IPS DF 6.9 (cell line): ENCODE data around the gene CIDEC.

Experiments used
- DNase-seq: peaks from one replicate; pipeline ENCODE4 v3.0.0-alpha.2; 2013; ENCODE audit warnings: low read depth, low spot score
- H3K27ac ChIP-seq: one replicate; pipeline ENCODE4 v1.5.1; 2013; ENCODE audit warnings: low read length, control low read depth
- H3K27me3 ChIP-seq: 2 replicates; pipeline ENCODE4 v1.6.1; 2013; ENCODE audit warnings: mild to moderate bottlenecking, low read length; ENCODE audit not compliant: control insufficient read depth, insufficient read depth
- H3K36me3 ChIP-seq: 2 replicates; pipeline ENCODE4 v1.6.1; 2013; ENCODE audit warnings: low read length; ENCODE audit not compliant: control insufficient read depth, insufficient read depth
- H3K4me1 ChIP-seq: 2 replicates; pipeline ENCODE4 v1.6.1; 2013; ENCODE audit warnings: low read length; ENCODE audit not compliant: control insufficient read depth, insufficient read depth
- H3K4me3 ChIP-seq: 2 replicates; pipeline ENCODE4 v1.5.1; 2013; ENCODE audit warnings: mild to moderate bottlenecking, low read length
- H3K9me3 ChIP-seq: 2 replicates; pipeline ENCODE4 v1.6.1; 2013; ENCODE audit warnings: low read length, inconsistent platforms; ENCODE audit not compliant: control insufficient read depth, insufficient read depth
- WGBS: extraction: QIAGEN DNeasy Blood & Tissue Kit; methylation state at CpG from one replicate; pipeline ENCODE4 v1.1.7; 2013; ENCODE audit warnings: mixed read lengths, missing lambda C conversion rate; ENCODE audit not compliant: insufficient read length, insufficient coverage; 5-methylcytosine and 5-hydroxymethylcytosine counted together

CIDEC gene

DNA sequence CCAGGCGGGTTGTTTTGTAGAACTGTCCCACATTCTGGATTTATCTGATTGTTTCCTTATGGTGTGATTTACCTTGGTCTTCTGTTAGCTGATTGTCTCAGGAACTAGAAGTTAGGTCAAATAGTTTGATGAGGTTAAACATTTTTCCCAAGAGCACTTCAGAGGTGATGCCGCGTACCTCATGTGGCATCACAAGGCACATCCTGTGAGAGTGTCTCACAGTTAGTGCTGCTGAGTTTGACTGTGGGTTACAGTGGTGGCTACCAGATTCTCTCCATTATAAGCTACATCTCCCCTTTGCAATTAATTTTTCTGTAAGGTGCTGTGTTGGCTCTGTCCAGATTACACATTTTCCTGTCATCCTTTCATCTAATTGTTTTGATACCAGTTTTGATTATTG lies 48.8 kb downstream of the CIDEC start:
- Histone ChIP-seq H3K36me3 (no peaks in the 10 kb centered on the region), H3K4me1 (no peaks in the 10 kb centered on the region), H3K4me3 (no peak overlapping the region), H3K27me3 (no peaks in the 10 kb centered on the region), H3K9me3 (no peaks in the 10 kb centered on the region), H3K27ac (no peak overlapping the region)
- WGBS: no CpG with 5 or more reads among the region's 3 CpGs
- DNase-seq: no peak

DNA sequence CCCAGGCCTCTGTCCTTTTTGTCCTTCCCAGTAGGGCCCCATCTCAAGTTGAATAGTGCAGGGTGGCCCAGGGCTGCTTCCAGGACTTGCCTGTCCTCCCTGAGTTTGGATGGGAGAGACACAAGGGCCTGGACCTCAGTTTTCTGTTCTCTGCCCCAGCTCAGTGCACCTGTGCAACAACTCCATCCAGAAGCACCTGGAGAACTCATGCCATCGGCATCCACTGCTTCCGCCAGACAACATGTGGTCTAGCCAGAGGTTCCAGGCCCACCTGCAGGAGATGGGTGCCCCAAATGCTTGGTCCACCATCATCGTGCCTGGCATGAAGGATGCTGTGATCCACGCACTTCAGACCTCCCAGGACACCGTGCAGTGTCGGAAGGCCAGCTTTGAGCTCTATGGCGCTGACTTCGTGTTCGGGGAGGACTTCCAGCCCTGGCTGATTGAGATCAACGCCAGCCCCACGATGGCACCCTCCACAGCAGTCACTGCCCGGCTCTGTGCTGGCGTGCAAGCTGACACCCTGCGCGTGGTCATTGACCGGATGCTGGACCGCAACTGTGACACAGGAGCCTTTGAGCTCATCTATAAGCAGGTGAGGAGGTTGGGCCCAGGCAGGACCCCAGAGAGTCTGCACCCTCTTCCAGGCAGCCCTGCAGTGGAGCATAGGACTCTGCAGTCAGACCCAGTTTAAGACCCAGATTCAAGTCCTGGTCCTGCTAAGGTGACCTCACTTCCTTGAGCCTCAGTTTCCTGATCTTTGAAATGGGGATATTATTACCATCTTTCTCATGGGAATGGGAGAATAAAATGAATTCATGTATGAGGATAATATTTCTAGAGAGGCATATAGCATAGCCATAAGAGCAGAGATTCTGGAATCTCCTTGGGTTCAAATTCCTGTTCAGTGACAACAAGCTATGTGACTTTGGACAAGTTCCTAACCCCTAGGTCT lies 51.0 kb downstream of the CIDEC start:
- H3K4me1 ChIP-seq: no peaks in the 10 kb centered on the region
- no peaks in the 10 kb centered on the region for H3K9me3 ChIP-seq
- H3K36me3 ChIP-seq: no peaks in the 10 kb centered on the region
- no peak overlapping the region for H3K27ac ChIP-seq
- no CpG with 5 or more reads among the region's 17 CpGs for WGBS
- no peak for DNase-seq
- no peak overlapping the region for H3K4me3 ChIP-seq
- no peaks in the 10 kb centered on the region for H3K27me3 ChIP-seq

- DNase-seq: no peak
Observed at GRCh38 chr3:9826815-9827573, 53.1 kb downstream of the CIDEC start.

DNA sequence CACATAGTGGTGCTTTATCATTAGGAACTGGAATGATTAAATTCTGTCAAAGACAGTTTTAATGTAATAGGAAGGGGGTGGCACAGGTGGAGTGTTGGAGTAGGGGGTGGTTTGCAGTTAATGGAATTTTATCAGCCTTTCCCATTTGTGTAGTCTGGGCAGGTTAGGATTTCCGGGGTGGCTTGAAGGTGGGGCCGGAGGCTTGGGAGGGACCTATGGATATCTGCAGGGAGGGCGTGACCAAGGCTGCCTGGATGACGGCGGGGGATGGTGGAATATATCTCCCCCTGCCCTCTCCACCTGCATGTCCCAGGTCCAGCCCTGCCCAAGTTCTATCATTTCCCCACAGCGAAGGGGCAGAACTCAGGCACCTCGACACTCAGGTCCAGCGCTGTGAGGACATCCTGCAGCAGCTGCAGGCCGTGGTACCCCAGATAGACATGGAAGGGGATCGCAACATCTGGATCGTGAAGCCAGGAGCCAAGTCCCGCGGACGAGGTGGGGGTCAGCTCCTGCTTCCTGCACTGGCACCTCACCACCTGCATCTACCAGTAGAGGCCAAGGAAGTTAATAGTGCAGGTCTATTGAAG lies 54.5 kb downstream of the CIDEC start:
- no peaks in the 10 kb centered on the region for H3K9me3 ChIP-seq
- H3K36me3 ChIP-seq: no peaks in the 10 kb centered on the region
- DNase-seq: no peak
- no peak overlapping the region for H3K27ac ChIP-seq
- H3K4me1 ChIP-seq: no peaks in the 10 kb centered on the region
- no peak overlapping the region for H3K4me3 ChIP-seq
- H3K27me3 ChIP-seq: no peaks in the 10 kb centered on the region
- WGBS: no CpG with 5 or more reads among the region's 14 CpGs

More at GRCh38 chr3:9826815-9827573, 53.1 kb downstream of the CIDEC start:
- no peaks in the 10 kb centered on the region for H3K36me3 ChIP-seq
- no peak overlapping the region for H3K4me3 ChIP-seq
- no CpG with 5 or more reads among the region's 20 CpGs for WGBS
- no peak overlapping the region for H3K27ac ChIP-seq
- no peaks in the 10 kb centered on the region for H3K4me1 ChIP-seq
- no peaks in the 10 kb centered on the region for H3K9me3 ChIP-seq
- no peaks in the 10 kb centered on the region for H3K27me3 ChIP-seq

DNA sequence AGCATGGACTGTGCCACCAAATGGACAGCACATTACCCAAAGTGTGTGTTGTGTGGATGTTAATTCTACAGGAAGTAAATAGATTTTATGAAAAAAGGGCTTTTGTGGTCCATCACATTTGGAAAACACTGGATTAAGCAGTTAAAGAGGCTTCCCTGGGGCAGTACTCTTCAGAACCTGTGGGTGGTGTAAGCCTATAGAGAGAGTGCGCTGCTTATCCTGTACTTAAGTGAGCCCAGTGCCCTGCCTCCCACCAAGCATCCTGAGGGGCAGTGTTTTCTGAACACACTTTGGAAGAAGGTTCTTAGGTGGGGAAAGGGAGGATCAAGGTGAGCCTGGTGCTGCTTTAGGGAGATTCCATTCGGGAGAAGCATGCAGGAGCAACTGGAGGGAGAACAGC lies 59.1 kb downstream of the CIDEC start:
- no CpG with 5 or more reads among the region's 2 CpGs for WGBS
- no peaks in the 10 kb centered on the region for H3K4me1 ChIP-seq
- H3K9me3 ChIP-seq: no peaks in the 10 kb centered on the region
- H3K27me3 ChIP-seq: no peaks in the 10 kb centered on the region
- no peak overlapping the region for H3K4me3 ChIP-seq
- no peak overlapping the region for H3K27ac ChIP-seq
- DNase-seq: no peak
- H3K36me3 ChIP-seq: no peaks in the 10 kb centered on the region

GRCh38 chr3:9820543-9820942 lies 59.5 kb downstream of the CIDEC start:
- no CpG with 5 or more reads among the region's 12 CpGs for WGBS

GRCh38 chr3:9818666-9819335 lies 61.3 kb downstream of the CIDEC start:
- Histone ChIP-seq H3K4me3 (no peak overlapping the region), H3K27me3 (no peaks in the 10 kb centered on the region), H3K36me3 (no peaks in the 10 kb centered on the region), H3K27ac (no peak overlapping the region), H3K4me1 (no peaks in the 10 kb centered on the region), H3K9me3 (no peaks in the 10 kb centered on the region)
- no CpG with 5 or more reads among the region's 7 CpGs for whole genome bisulfite sequencing
- no peak for DNase-seq

More at GRCh38 chr3:9820543-9820942, 59.5 kb downstream of the CIDEC start:
- Histone ChIP-seq H3K27ac (no peak overlapping the region), H3K4me1 (no peaks in the 10 kb centered on the region), H3K9me3 (no peaks in the 10 kb centered on the region), H3K4me3 (no peak overlapping the region), H3K36me3 (no peaks in the 10 kb centered on the region), H3K27me3 (no peaks in the 10 kb centered on the region)
- no peak for DNase-seq

GRCh38 chr3:9817436-9817835 lies 62.6 kb downstream of the CIDEC start:
- Histone ChIP-seq H3K27ac (no peak overlapping the region), H3K9me3 (no peaks in the 10 kb centered on the region), H3K4me3 (no peak overlapping the region), H3K36me3 (no peaks in the 10 kb centered on the region), H3K27me3 (no peaks in the 10 kb centered on the region), H3K4me1 (no peaks in the 10 kb centered on the region)
- no peak for DNase-seq
- no CpG with 5 or more reads among the region's 6 CpGs for WGBS
